ENCODE results near the gene SPATA17. TPM values are rescaled to one million over a fixed set of nuclear protein-coding genes. Genes with fewer than 3 reads are reported as not detected.

Gene SPATA17
- total RNA-seq, 1 experiment from 2014 or later = 0.90 TPM

DNA sequence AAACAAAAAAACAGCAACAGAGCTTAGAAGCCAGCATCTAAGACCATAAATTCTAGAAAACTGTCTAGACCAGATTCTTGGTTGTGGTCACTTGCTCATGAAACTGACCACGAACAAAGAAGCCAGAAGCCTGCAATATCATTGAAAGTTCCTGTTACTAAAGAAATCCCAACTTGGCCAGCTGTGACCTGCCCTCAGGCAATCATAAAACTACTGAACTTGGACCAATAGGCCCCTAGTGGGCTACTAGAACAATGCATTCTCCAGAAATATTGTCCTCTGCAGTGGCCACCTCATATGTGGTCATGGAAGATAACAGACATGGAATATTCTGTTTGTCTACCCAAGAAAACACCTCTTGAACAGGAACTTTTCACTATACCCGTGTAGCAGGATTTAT, 87.7 kb downstream of the SPATA17 start:
- H3K4me3 ChIP-seq (ENCODE audit: insufficient read depth, low read depth, low read length) = no peak overlapping the region
- H3K36me3 ChIP-seq (replicated peaks; ENCODE audit: control insufficient read depth, insufficient read depth, low read length) = no peaks in the 10 kb centered on the region
- no peaks in the 10 kb centered on the region for H3K27me3 ChIP-seq (ENCODE audit: control insufficient read depth, insufficient read depth, low read length)
- DNase-seq = no peak

DNA sequence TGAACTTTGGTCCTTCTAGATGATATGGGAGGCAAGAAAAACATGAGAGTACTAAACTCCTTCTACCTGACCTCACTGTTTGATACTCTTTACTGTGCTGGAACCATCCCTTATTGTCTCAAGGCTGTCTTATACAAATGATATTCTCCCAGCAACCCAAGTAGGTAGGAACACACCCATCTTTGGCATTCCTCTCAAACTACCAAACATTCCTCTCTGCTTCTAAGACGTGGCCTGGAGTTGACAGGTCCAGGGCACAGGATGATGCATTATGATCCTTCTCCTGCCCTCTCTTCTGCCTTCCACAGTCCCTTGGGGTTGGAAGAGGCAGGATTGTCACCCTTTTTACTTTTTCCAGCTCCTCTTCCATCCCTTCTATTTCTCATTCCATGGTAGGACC, 90.5 kb downstream of the SPATA17 start:
- DNase-seq = no peak
- no peak overlapping the region for H3K4me3 ChIP-seq (ENCODE audit: insufficient read depth, low read depth, low read length)
- no peaks in the 10 kb centered on the region for H3K36me3 ChIP-seq (replicated peaks; ENCODE audit: control insufficient read depth, insufficient read depth, low read length)
- no peaks in the 10 kb centered on the region for H3K27me3 ChIP-seq (ENCODE audit: control insufficient read depth, insufficient read depth, low read length)

DNA sequence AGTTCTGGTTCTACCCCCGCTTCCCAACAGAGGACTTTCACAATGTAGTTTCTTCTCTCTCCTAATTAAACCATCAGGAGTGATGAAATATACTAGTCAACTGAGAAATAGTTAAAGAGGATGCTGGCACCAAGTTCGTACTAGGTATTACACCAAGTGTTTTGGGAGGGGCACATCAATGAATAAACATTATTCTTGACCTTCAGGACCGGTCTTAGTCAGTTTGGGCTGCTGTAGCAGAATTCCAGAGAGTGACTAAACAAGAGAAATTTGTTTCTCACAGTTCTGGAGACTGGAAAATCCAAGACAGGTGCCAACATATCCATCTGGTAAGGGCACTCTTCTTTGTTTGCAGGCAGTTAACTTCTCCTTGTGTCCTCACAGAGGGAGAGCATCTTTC, 103.8 kb downstream of the SPATA17 start:
- no peaks in the 10 kb centered on the region for H3K27me3 ChIP-seq (ENCODE audit: control insufficient read depth, insufficient read depth, low read length)
- no peaks in the 10 kb centered on the region for H3K36me3 ChIP-seq (replicated peaks; ENCODE audit: control insufficient read depth, insufficient read depth, low read length)
- no peak overlapping the region for H3K4me3 ChIP-seq (ENCODE audit: insufficient read depth, low read depth, low read length)
- no peak for DNase-seq

DNA sequence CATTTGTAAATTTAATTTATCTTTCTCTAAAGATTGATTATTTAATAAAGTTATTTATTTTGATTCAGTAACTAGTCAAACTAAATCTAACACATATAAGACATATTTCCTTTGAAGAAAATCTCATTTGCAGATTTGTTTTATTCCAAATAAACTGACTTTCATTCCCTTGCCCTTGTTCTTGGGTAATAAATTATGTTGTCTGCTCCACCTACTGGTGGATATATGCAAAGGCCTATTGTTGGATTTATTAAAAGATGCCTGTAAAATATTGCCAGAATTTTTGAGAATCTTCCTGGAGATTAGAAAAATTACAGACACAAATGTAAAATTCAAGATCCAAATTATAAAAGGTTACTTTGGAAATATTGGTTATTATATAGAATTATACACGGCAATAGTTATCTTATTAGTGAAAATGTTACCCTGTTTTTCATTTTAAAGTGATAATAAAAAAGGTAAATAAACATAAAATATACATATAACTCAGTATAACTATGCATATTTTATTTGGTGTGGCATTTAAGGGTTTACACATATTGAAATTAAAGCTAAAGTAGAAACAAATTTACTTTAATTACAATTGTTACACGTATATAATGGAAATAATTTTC, 116.1 kb downstream of the SPATA17 start:
- no peak for DNase-seq
- Histone ChIP-seq H3K4me3 (ENCODE audit: insufficient read depth, low read depth, low read length) (no peak overlapping the region), H3K27me3 (ENCODE audit: control insufficient read depth, insufficient read depth, low read length) (no peaks in the 10 kb centered on the region), H3K36me3 (replicated peaks; ENCODE audit: control insufficient read depth, insufficient read depth, low read length) (no peaks in the 10 kb centered on the region)

DNA sequence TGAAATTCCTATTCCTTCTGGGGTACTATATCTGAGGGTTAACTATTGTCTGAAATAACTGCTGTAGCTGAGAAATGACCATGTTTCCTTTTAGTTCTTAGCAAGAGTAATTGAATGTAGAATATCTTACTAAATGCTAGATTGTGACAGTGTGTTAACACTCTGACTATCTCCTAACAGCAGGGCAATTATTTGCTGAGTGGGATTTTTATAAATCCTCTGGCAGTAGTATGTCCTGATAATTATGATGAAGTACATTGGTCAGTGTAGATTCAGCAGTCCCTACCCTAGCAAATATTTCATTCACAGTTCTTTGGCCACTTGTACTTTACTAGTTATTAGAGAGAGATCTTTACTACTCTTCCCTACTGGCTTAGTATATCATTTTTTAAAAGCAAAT, 138.6 kb downstream of the SPATA17 start:
- no peak overlapping the region for H3K4me3 ChIP-seq (ENCODE audit: insufficient read depth, low read depth, low read length)
- DNase-seq = no peak

DNA sequence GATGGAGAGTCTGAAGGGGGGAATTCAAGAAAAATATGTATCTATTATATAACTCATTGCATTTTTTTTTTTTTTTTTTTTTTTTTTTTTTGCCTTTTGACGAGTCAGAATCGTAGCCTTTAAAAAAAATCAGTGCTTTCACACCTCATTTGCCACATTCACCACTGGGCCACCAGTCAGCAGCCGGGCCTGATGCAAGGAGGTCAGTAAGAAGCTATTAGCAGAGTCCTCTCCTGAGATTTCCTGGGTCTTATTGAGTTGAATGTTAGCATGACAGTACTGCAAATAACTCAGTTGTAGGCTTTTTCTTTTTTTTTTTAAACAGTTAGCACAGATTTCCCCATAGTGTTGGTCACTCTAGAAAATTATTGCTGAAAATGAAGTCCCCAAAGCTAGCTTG, 139.8 kb downstream of the SPATA17 start:
- H3K4me3 ChIP-seq (ENCODE audit: insufficient read depth, low read depth, low read length) = no peak overlapping the region

More for the DNA sequence above, 138.6 kb downstream of the SPATA17 start:
- Histone ChIP-seq H3K36me3 (replicated peaks; ENCODE audit: control insufficient read depth, insufficient read depth, low read length) (no peaks in the 10 kb centered on the region), H3K27me3 (ENCODE audit: control insufficient read depth, insufficient read depth, low read length) (no peaks in the 10 kb centered on the region)

DNA sequence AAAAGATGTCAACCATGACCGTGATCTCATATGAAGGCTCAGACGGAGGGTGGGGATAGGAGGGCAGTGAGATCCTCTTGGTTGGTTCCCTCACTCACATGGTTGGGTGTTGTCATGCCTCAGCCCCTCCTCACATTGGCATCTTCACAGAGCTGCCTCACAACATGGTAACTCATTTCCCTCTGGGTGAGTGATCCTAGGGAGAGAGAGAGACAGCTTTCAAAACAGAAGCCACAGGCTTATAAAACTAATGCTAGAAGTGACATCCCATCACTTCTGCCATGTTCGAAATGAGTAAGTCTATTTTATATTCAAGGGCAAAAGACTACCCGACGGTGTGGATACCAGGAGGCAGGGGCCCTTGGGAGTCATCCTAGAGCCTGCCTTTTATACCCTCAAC, 145.5 kb downstream of the SPATA17 start:
- H3K36me3 ChIP-seq (replicated peaks; ENCODE audit: control insufficient read depth, insufficient read depth, low read length) = no peaks in the 10 kb centered on the region

More for the DNA sequence above, 139.8 kb downstream of the SPATA17 start:
- H3K36me3 ChIP-seq (replicated peaks; ENCODE audit: control insufficient read depth, insufficient read depth, low read length) = no peaks in the 10 kb centered on the region
- DNase-seq = peak; percentile 4
- H3K27me3 ChIP-seq (ENCODE audit: control insufficient read depth, insufficient read depth, low read length) = no peaks in the 10 kb centered on the region

DNA sequence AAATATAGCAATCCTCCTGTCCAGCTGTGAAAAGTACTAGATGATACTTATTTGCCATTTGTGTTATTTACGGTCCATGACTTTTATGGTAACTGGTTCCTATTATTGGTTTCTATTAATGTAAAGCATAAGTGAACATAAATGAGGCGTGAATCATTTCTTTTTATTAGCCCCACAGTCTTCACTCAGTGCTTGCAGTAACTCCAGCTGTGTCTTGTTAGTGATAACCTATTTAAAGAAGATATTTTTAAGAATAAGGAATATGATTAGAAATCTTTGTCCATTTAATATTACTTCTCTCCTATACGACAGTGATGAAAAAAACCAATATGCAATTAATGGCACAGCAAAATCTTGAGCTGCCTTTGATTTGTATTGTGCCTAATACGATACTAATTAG, 149.9 kb downstream of the SPATA17 start:
- H3K36me3 ChIP-seq (replicated peaks; ENCODE audit: control insufficient read depth, insufficient read depth, low read length) = no peaks in the 10 kb centered on the region
- no peak for DNase-seq
- no peaks in the 10 kb centered on the region for H3K27me3 ChIP-seq (ENCODE audit: control insufficient read depth, insufficient read depth, low read length)
- no peak overlapping the region for H3K4me3 ChIP-seq (ENCODE audit: insufficient read depth, low read depth, low read length)

More for the DNA sequence above, 145.5 kb downstream of the SPATA17 start:
- no peak overlapping the region for H3K4me3 ChIP-seq (ENCODE audit: insufficient read depth, low read depth, low read length)
- DNase-seq = no peak
- no peaks in the 10 kb centered on the region for H3K27me3 ChIP-seq (ENCODE audit: control insufficient read depth, insufficient read depth, low read length)

DNA sequence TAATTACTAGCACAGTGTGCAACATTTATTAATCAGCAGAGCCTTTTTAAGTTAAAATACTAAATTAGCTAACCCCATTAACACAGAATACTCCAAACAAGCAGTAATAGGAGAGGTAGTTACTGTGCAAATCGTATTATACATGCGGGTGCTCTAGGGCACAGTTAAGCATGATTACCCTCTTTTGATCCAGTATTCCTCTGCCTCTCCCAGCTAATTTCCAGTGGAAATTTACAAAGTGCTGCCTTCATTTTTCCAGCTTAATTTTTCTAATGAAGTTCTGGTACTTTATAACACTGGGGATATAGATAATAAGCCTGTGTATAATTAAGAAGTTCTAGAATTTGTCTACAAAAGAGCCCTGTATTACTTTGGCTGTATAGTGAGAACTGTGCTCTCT, 159.9 kb downstream of the SPATA17 start:
- no peaks in the 10 kb centered on the region for H3K36me3 ChIP-seq (replicated peaks; ENCODE audit: control insufficient read depth, insufficient read depth, low read length)
- H3K4me3 ChIP-seq (ENCODE audit: insufficient read depth, low read depth, low read length) = no peak overlapping the region
- DNase-seq = no peak
- no peaks in the 10 kb centered on the region for H3K27me3 ChIP-seq (ENCODE audit: control insufficient read depth, insufficient read depth, low read length)

DNA sequence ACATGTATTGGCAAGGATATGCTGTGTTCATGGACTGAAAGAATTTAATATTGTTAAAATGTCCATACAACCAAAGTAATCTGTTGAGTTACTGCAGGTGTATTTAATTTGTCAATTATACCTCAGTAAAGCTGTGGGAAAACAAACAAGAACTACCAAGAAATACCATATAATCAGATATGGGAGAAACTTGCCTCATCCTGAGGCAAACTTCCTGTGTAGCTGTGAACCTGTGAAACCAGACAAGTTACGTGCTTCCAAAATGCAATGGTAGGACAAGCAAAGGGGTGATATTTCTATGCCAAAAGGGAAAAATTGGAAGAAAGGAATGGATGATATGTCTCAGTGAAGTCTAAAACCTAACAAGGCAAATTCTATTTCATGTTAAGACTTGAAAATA, 174.6 kb downstream of the SPATA17 start:
- Histone ChIP-seq H3K27me3 (ENCODE audit: control insufficient read depth, insufficient read depth, low read length) (no peaks in the 10 kb centered on the region), H3K4me3 (ENCODE audit: insufficient read depth, low read depth, low read length) (no peak overlapping the region), H3K36me3 (replicated peaks; ENCODE audit: control insufficient read depth, insufficient read depth, low read length) (no peaks in the 10 kb centered on the region)
- no peak for DNase-seq

DNA sequence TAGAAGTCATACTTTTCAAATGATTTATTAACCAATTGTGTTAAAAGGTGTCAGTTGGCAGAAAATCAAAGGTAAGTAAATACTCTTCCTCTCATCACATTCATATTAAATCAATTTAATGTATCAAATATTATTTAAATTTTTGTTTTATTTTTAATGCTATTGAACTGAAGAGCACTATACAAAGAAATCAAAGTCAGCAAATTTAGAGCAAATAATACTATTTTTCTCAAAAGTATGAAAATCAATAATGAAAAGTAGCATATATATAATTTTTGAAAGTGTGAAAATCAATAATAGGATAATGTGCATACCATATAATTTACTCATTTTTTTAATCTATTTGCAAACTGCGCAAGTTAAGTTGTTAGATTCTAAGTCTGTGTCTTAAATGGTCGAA, 181.0 kb downstream of the SPATA17 start:
- Histone ChIP-seq H3K36me3 (replicated peaks; ENCODE audit: control insufficient read depth, insufficient read depth, low read length) (no peaks in the 10 kb centered on the region), H3K4me3 (ENCODE audit: insufficient read depth, low read depth, low read length) (no peak overlapping the region), H3K27me3 (ENCODE audit: control insufficient read depth, insufficient read depth, low read length) (no peaks in the 10 kb centered on the region)
- DNase-seq = no peak

DNA sequence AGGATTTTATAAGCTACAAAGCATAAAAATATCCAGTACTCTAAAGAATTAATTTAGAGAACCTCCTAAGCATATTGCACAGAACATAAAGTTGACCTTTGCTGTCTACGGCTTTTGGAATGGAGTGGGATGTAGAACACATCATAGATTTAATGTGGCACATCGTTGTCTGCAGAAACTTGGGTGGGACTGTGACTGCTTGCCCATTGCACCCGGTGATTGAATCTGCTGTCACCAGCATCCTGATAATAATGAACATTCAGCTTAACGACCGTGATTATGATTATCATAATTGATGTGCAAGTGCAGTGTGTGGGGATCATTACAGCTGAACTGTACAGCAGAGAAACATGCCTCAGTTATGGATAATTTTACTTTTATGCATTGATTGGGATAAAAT, 181.9 kb downstream of the SPATA17 start:
- Histone ChIP-seq H3K36me3 (replicated peaks; ENCODE audit: control insufficient read depth, insufficient read depth, low read length) (no peaks in the 10 kb centered on the region), H3K4me3 (ENCODE audit: insufficient read depth, low read depth, low read length) (no peak overlapping the region), H3K27me3 (ENCODE audit: control insufficient read depth, insufficient read depth, low read length) (no peaks in the 10 kb centered on the region)
- DNase-seq = no peak

DNA sequence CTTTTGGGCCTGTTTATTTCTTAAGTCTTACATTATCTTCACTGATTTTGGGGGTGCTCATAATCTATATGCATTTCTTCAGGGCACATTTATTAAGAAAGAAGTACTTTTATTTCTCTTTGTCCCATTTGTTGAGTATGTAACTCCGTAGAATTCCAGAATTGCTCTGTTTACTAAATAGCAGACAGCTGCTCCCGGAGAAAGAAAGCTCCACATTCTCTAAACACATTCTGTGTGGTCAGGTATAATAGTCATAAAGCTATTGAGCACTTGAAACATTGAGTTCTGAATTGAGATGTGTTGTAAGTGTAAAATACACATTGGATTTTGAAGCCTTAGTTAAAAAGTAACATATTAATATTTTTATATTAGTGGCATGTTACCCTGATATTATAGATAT, 206.5 kb downstream of the SPATA17 start:
- Histone ChIP-seq H3K36me3 (replicated peaks; ENCODE audit: control insufficient read depth, insufficient read depth, low read length) (no peaks in the 10 kb centered on the region), H3K4me3 (ENCODE audit: insufficient read depth, low read depth, low read length) (no peak overlapping the region), H3K27me3 (ENCODE audit: control insufficient read depth, insufficient read depth, low read length) (no peaks in the 10 kb centered on the region)
- DNase-seq = no peak

DNA sequence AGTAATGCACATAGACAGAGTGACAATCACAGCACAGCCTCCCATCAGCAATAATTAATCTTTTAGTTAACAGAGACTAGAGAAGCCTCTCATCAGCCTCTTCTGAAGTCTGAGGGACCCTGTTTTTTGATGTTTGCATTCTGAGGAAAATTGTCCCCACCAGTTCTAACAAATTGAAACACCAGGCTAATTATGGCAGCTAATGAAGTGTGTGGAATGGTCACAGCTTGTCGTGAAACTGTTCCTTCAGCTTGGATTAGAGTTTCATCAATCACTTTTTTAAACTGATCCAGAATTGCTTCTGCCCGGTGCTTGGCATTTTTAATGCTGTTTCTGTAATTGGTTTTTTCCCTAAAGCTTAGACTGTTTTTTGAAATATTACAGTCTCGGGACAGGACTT, 208.0 kb downstream of the SPATA17 start:
- H3K27me3 ChIP-seq (ENCODE audit: control insufficient read depth, insufficient read depth, low read length) = no peaks in the 10 kb centered on the region
- no peak overlapping the region for H3K4me3 ChIP-seq (ENCODE audit: insufficient read depth, low read depth, low read length)
- no peaks in the 10 kb centered on the region for H3K36me3 ChIP-seq (replicated peaks; ENCODE audit: control insufficient read depth, insufficient read depth, low read length)
- no peak for DNase-seq

DNA sequence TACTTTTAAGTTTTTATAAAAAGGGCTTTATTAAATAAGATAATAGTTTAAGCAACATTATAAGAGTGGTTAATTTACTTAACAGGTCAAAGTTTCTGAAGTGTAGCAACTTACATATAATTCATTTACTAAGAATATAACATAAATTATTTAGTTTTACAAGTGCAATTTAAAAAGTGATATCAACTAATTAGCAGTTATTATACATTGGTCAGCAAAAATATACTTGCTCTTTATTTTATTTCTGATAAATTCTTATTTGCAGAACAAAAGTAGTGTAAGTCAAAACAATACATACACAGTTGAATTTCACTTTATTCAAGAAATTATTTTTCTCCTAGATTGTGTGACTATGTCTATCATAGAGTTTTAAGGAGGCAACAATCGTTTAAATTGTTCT, 215.6 kb downstream of the SPATA17 start:
- Histone ChIP-seq H3K36me3 (replicated peaks; ENCODE audit: control insufficient read depth, insufficient read depth, low read length) (no peaks in the 10 kb centered on the region), H3K4me3 (ENCODE audit: insufficient read depth, low read depth, low read length) (no peak overlapping the region), H3K27me3 (ENCODE audit: control insufficient read depth, insufficient read depth, low read length) (no peaks in the 10 kb centered on the region)
- DNase-seq = no peak

DNA sequence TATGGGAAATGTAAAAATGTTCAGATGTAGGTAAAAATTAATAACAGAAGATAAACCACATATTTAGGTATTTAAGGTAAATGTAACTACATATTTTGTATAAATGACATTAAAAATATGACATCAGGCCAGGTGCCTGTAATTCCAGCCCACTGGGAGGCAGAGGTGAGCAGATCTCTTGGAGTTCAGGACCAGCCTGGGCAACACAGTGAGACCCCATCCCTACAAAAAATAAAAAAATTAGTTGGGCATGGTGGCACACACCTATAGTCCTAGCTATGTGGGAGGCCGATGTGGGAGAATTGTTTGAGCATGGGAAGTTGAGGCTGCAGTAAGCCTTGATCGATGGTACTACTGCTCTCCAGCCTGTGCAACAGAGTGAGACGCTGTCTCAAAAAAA, 216.5 kb downstream of the SPATA17 start:
- H3K36me3 ChIP-seq (replicated peaks; ENCODE audit: control insufficient read depth, insufficient read depth, low read length) = no peaks in the 10 kb centered on the region
- no peak for DNase-seq
- no peaks in the 10 kb centered on the region for H3K27me3 ChIP-seq (ENCODE audit: control insufficient read depth, insufficient read depth, low read length)
- H3K4me3 ChIP-seq (ENCODE audit: insufficient read depth, low read depth, low read length) = no peak overlapping the region
